HepG2 (cell line): Measurements from ENCODE around the gene FBXL13. TPM values are rescaled to one million over a fixed set of nuclear protein-coding genes. Genes with fewer than 3 reads are reported as not detected.
"Not testable (repeated sequence)": the region's sequence is repeated elsewhere in the genome, so short reads cannot be mapped to it uniquely, and the experiment has no call there.

Source experiments
- ATAC-seq: fragments of 200-7000 bp; cut with Tn5 transposase; 3 replicates; pipeline ENCODE4 v1.9.1; 2020; ENCODE audit warnings: mild to moderate bottlenecking, moderate library complexity
- BruUV-seq: library from RNA; stranded (reverse); fragments of 400-500 nt; replicated peaks from 2 replicates; lab custom pipeline; 2021; lab: Mats Ljungman, UMichigan
- CTCF ChIA-PET: fragments of 300-600 bp; formaldehyde crosslinking; extraction: SDS; loops from one replicate; lab custom pipeline; 2021; ENCODE audit warnings: low total read pairs, inconsistent platforms, low intra/inter-chr PET ratio; lab: Yijun Ruan, JAX
- POLR2A ChIA-PET: fragments of 350-600 bp; sonication (Branson Sonifier 250); formaldehyde crosslinking; loops from one replicate; lab custom pipeline; 2020; ENCODE audit warnings: antibody characterized with exemption, inconsistent platforms; lab: Yijun Ruan, JAX
- DNase-seq: peaks from one replicate; pipeline ENCODE4 v3.0.0-alpha.2; 2015; ENCODE audit warnings: low spot score
- FAIRE-seq: peaks from 3 replicates; lab custom pipeline; 2011; peaks lifted over from hg19 to GRCh38; lab: Jason Lieb, UNC
- H2AFZ ChIP-seq: one replicate; pipeline ENCODE4 v1.6.1; 2011; ENCODE audit warnings: low read length, inconsistent platforms
- H3K27ac ChIP-seq: fragments of 300-600 bp; 3 replicates; pipeline ENCODE4 v1.8.0; 2011; ENCODE audit warnings: mixed run types, mild to moderate bottlenecking, mixed read lengths, low read length, inconsistent platforms; ENCODE audit not compliant: insufficient read depth; ENCODE audit errors: extremely low read length
- H3K27me3 ChIP-seq, 2 experiments: fragments of 200-600 bp in 1 of 2; 2 replicates in 1 of 2; 3 replicates in 1 of 2; pipeline versions ENCODE4 v1.6.0 to v1.8.0; 2011; ENCODE audit warnings: low read length in 2 of 2, mild to moderate bottlenecking in 2 of 2, moderate library complexity in 2 of 2, inconsistent platforms in 1 of 2; ENCODE audit not compliant: insufficient read depth in 2 of 2, control insufficient read depth in 1 of 2
- H3K36me3 ChIP-seq, 2 experiments: fragments of 200-600 bp in 1 of 2; replicated peaks in 1 of 2; 2 replicates in 1 of 2; 3 replicates in 1 of 2; pipeline versions ENCODE4 v1.5.1 to v1.8.0; 2011; ENCODE audit warnings: low read length in 2 of 2, inconsistent platforms in 1 of 2; ENCODE audit not compliant: insufficient read depth in 2 of 2, control insufficient read depth in 1 of 2
- H3K4me1 ChIP-seq: 2 replicates; pipeline ENCODE4 v1.5.1; 2012; ENCODE audit warnings: low read length, inconsistent platforms; ENCODE audit not compliant: insufficient read depth
- H3K4me2 ChIP-seq: 2 replicates; pipeline ENCODE4 v1.6.0; 2011; ENCODE audit warnings: low read depth, low read length, inconsistent platforms
- H3K4me3 ChIP-seq, 3 experiments: fragments of 200-600 bp in 1 of 3; sonication (generic), shearing (Covaris generic) in 1 of 3; replicated peaks in 1 of 3; 2 replicates each; pipeline ENCODE4 v1.5.1; 2011 to 2016; ENCODE audit warnings: low read length in 3 of 3, inconsistent platforms in 2 of 3, low read depth in 2 of 3, mild to moderate bottlenecking in 2 of 3, control low read depth in 1 of 3, mixed read lengths in 1 of 3; ENCODE audit not compliant: insufficient read depth in 1 of 3
- H3K79me2 ChIP-seq: one replicate; pipeline ENCODE4 v1.6.1; 2011; ENCODE audit warnings: low read length, inconsistent platforms; ENCODE audit not compliant: insufficient read depth
- H3K9ac ChIP-seq: 2 replicates; pipeline ENCODE4 v1.6.0; 2011; ENCODE audit warnings: mild to moderate bottlenecking, low read depth, low read length, inconsistent platforms; ENCODE audit not compliant: insufficient read depth
- H3K9me3 ChIP-seq: 2 replicates; pipeline ENCODE4 v1.5.1; 2012; ENCODE audit warnings: mild to moderate bottlenecking, low read length
- H4K20me1 ChIP-seq: 2 replicates; pipeline ENCODE4 v1.6.0; 2011; ENCODE audit warnings: inconsistent platforms, mild to moderate bottlenecking, low read length, moderate library complexity; ENCODE audit not compliant: insufficient read depth
- HOXD1 ChIP-seq: sonication (generic); formaldehyde crosslinking; IDR thresholded peaks from 2 replicates; pipeline ENCODE4 v1.5.0; 2020; ENCODE audit warnings: missing genetic modification reagents
- MAF1 ChIP-seq: sonication (generic); formaldehyde crosslinking; IDR thresholded peaks from 2 replicates; pipeline ENCODE4 v1.5.0; 2020; ENCODE audit warnings: missing genetic modification reagents, borderline replicate concordance
- MLLT10 ChIP-seq: sonication (generic); formaldehyde crosslinking; IDR thresholded peaks from 2 replicates; pipeline ENCODE4 v1.4.0; 2020; ENCODE audit warnings: missing genetic modification reagents
- NCOA2 ChIP-seq: sonication (generic); formaldehyde crosslinking; IDR thresholded peaks from 2 replicates; pipeline ENCODE4 v1.8.0; 2022; ENCODE audit warnings: inconsistent platforms
- SKI ChIP-seq: fragments of 450-650 bp; IDR thresholded peaks from one replicate; pipeline ENCODE4 v1.6.1; 2018; ENCODE audit warnings: mild to moderate bottlenecking; ENCODE audit not compliant: partially characterized antibody
- SNRNP70 ChIP-seq: fragments of 200-400 bp; formaldehyde crosslinking; IDR thresholded peaks from 2 replicates; pipeline ENCODE4 v1.6.1; 2017; ENCODE audit warnings: mild to moderate bottlenecking, low read depth, low read length, moderate library complexity
- STAG1 ChIP-seq: sonication (generic); formaldehyde crosslinking; IDR thresholded peaks from 2 replicates; pipeline ENCODE4 v1.4.0; 2020; ENCODE audit warnings: missing genetic modification reagents
- TOPORS ChIP-seq: sonication (generic); formaldehyde crosslinking; IDR thresholded peaks from 2 replicates; pipeline ENCODE4 v1.8.0; 2023; ENCODE audit warnings: mild to moderate bottlenecking, missing genetic modification reagents
- TRIM24 ChIP-seq: sonication (generic); formaldehyde crosslinking; IDR thresholded peaks from 2 replicates; pipeline ENCODE4 v1.8.0; 2022; ENCODE audit warnings: mild to moderate bottlenecking, missing genetic modification reagents
- ZNF724P ChIP-seq: sonication (generic); formaldehyde crosslinking; IDR thresholded peaks from 2 replicates; pipeline ENCODE4 v1.8.0; 2022; ENCODE audit warnings: missing genetic modification reagents, borderline replicate concordance
- ZNF766 ChIP-seq: sonication (generic); formaldehyde crosslinking; IDR thresholded peaks from 2 replicates; pipeline ENCODE4 v1.5.0; 2020; ENCODE audit warnings: missing genetic modification reagents, borderline replicate concordance
- WGBS: methylation state at CpG from one replicate; pipeline ENCODE4 v1.1.6; 2017; ENCODE audit warnings: low lambda C conversion rate; 5-methylcytosine and 5-hydroxymethylcytosine counted together
- in situ Hi-C: cut with HindIII; loops from 2 replicates; pipeline ENCODE4 v1.10.0; 2017; ENCODE audit warnings: low pct_unique_long_range_greater_than_20kb; ENCODE audit not compliant: extremely low pct_ligation_motif_present
- intact Hi-C: fragments of 100-400 bp; cut with micrococcal nuclease; formaldehyde crosslinking; loops from one replicate; pipeline ENCODE4 v1.10.0; 2022; ENCODE audit not compliant: unreplicated experiment
- polyA plus RNA-seq, 8 experiments: library from polyadenylated mRNA; depleted of rRNA in 3 of 8; stranded (reverse) in 7 of 8; unstranded in 1 of 8; fragments of >200 nt; fragmentation: Illumina TruSeq in 4 of 8; extraction: Trizol in 4 of 8; gene quantifications; 2 replicates each; pipeline versions ENCODE4 v1.2.1 to v1.2.3, GENCODE V29; 2011 to 2016; ENCODE audit warnings: low read depth in 4 of 8, missing spikeins in 1 of 8, mixed read lengths in 1 of 8; ENCODE audit not compliant: insufficient read depth in 1 of 8
- total RNA-seq, 5 experiments: library from RNA; depleted of rRNA; stranded (reverse); fragments of >200 nt; fragmentation: Illumina TruSeq; extraction: Trizol; gene quantifications; 2 replicates each; pipeline ENCODE4 v1.2.3, GENCODE V29; 2016; ENCODE audit warnings: low read depth in 1 of 5
- TF ChIP-seq, protein P1 (sequence below): sonication (generic); formaldehyde crosslinking; IDR thresholded peaks from 2 replicates; pipeline ENCODE4 v1.4.0; 2020; ENCODE audit warnings: missing genetic modification reagents

FBXL13 gene
- total and polyA plus RNA-seq, 2 of the 13 experiments (the other 11 are each of a cell fraction or from before 2014, with no cell fraction given), result 0.24 to 0.77 TPM

- Histone ChIP-seq H3K4me2 (no peak overlapping the region), H4K20me1 (no peaks in the 10 kb centered on the region), H3K9ac (no peak overlapping the region), H3K27me3 (no peaks in the 10 kb centered on the region), H3K79me2 (no peaks in the 10 kb centered on the region), H2AFZ (no peak overlapping the region), H3K27ac (no peak overlapping the region), H3K9me3 (peaks cover 25% of the 10 kb centered on the region), H3K4me1 (no peaks in the 10 kb centered on the region), H3K36me3 (no peaks in the 10 kb centered on the region), H3K4me3 (no peak overlapping the region)
- ATAC-seq (no peak), FAIRE-seq (no peak), DNase-seq (no peak)
- 83% methylated on average over 6 of the region's 6 CpGs for WGBS
- BruUV-seq, result no TSS peak
- POLR2A ChIA-PET, result interaction anchor here (1.5 kb wide), 1 partner anchor 13 kb away, joined by 7 read pairs; no protein-coding TSS in a partner anchor
- CTCF ChIA-PET, result no interaction called here
- intact Hi-C loops, result no loop called here
- TF ChIP-seq NCOA2 (CRISPR knock-in tag), result no peak
- 0 out of 2 replicates have a peak, but pooled peaks have one; percentile 5 for TF ChIP-seq STAG1
- TF ChIP-seq, all 625 proteins: peak for 1
- in situ Hi-C loops, result loop anchor here (25.0 kb wide), 1 partner anchor 289 kb away; no protein-coding TSS in a partner anchor
These were observed 23.1 kb downstream of the FBXL13 start for GRCh38 chr7:103051519-103051918.

DNA sequence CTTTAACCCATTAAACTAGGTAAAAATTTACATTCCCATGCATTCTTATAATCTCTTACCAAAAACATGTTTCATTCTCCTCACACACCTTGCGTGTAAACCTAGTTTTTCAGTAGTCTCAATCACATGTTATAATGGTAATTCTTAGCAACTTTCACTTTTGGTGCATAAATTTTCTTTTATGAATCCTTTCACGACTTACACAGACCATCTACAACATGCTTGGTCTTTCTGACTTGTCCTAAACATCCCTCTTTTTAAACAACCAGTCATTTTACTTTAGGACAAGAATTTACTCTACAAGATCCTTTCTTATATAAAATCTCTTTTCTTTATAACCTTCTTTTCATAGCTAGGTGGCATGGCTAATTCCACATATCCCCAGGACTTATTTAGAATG is 25.8 kb downstream of the FBXL13 start:
- ChIA-PET CTCF (no interaction called here), POLR2A (no interaction called here)
- TF ChIP-seq MLLT10 (CRISPR knock-in tag) (no peak), SNRNP70 (no peak), ZNF766 (CRISPR knock-in tag) (no peak), MAF1 (CRISPR knock-in tag) (no peak), HOXD1 (CRISPR knock-in tag) (no peak), TRIM24 (no peak), TOPORS (peak; percentile 53; the same call in 1 of the 2 replicates), SKI (no peak), ZNF724P (peak; percentile 95; the same call in 1 of the 2 replicates)
- TF ChIP-seq, protein P1, sequence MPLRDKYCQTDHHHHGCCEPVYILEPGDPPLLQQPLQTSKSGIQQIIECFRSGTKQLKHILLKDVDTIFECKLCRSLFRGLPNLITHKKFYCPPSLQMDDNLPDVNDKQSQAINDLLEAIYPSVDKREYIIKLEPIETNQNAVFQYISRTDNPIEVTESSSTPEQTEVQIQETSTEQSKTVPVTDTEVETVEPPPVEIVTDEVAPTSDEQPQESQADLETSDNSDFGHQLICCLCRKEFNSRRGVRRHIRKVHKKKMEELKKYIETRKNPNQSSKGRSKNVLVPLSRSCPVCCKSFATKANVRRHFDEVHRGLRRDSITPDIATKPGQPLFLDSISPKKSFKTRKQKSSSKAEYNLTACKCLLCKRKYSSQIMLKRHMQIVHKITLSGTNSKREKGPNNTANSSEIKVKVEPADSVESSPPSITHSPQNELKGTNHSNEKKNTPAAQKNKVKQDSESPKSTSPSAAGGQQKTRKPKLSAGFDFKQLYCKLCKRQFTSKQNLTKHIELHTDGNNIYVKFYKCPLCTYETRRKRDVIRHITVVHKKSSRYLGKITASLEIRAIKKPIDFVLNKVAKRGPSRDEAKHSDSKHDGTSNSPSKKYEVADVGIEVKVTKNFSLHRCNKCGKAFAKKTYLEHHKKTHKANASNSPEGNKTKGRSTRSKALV (CRISPR knock-in tag), result no peak
- Histone ChIP-seq H3K27ac (no peak overlapping the region), H3K4me1 (no peaks in the 10 kb centered on the region), H3K4me2 (no peak overlapping the region), H3K9ac (no peak overlapping the region), H4K20me1 (no peaks in the 10 kb centered on the region), H3K4me3 (no peak overlapping the region), H3K36me3 (no peaks in the 10 kb centered on the region), H3K27me3 (no peaks in the 10 kb centered on the region), H3K79me2 (no peaks in the 10 kb centered on the region), H2AFZ (no peak overlapping the region), H3K9me3 (peaks cover 25% of the 10 kb centered on the region)
- ATAC-seq, result no peak
- WGBS, result 16% methylated on average over 2 of the region's 2 CpGs
- intact Hi-C loops (no loop called here), in situ Hi-C loops (no loop called here)
- FAIRE-seq, result no peak
- no peak for DNase-seq
- BruUV-seq, result no TSS peak

DNA sequence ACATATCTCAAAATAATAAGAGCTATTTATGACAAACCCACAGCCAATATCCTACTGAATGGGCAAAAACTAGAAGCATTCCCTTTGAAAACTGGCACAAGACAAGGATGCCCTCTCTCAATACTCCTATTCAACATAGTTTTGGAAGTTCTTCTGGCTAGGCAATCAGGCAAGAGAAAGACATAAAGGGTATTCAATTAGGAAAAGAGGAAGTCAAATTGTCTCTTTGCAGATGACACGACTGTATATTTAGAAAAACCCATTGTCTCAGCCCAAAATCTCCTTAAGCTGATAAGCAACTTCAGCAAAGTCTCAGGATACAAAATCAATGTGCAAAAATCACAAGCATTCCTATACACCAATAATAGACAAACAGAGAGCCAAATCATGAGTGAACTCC is 32.8 kb downstream of the FBXL13 start:
- H3K4me2 ChIP-seq, H3K79me2 ChIP-seq, in situ Hi-C loops, FAIRE-seq, ATAC-seq, POLR2A ChIA-PET, H3K27me3 ChIP-seq, H4K20me1 ChIP-seq, H3K9me3 ChIP-seq, H3K4me3 ChIP-seq, H3K27ac ChIP-seq, H3K36me3 ChIP-seq, H2AFZ ChIP-seq, BruUV-seq, DNase-seq, intact Hi-C loops, CTCF ChIA-PET, H3K9ac ChIP-seq: not testable (repeated sequence)
- peaks cover 17% of the 10 kb centered on the region for H3K4me1 ChIP-seq
- WGBS, result 4% methylated on average over 1 of the region's 1 CpG
